Measurements from ENCODE around the gene TMEM184A.
A peak's percentile ranks its signal among the peaks of the same experiment; 100 is the strongest.
"Not testable (repeated sequence)": the region's sequence is repeated elsewhere in the genome, so short reads cannot be mapped to it uniquely, and the experiment has no call there.

The TMEM184A gene

DNA sequence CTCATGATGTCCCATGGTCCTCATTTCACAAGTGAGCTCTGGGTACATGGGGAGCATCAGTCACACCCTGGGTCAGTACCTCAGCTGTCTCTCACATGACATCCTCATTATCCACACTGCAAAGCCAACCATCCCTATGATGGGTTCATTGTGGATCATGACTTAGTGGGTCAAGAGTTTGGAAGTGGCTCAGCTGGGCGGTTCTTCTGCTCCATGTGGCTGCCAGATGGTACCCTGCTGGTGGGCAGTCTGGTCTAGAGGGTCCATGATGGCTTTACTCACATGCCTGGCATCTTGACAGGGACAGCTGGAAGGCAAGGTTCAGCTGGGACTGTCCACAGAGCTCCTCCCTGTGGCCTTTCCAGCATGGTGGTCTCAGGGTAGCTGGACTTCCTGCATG lies 33.0 kb upstream of the TMEM184A start:
- no peak for DNase-seq

- DNase-seq: no peak
Observed at GRCh38 chr7:1587738-1588137, 31.7 kb upstream of the TMEM184A start.

- no peak for DNase-seq
Observed at GRCh38 chr7:1586827-1587705, 31.1 kb upstream of the TMEM184A start.

GRCh38 chr7:1586126-1586826 lies 30.3 kb upstream of the TMEM184A start:
- DNase-seq: no peak

DNA sequence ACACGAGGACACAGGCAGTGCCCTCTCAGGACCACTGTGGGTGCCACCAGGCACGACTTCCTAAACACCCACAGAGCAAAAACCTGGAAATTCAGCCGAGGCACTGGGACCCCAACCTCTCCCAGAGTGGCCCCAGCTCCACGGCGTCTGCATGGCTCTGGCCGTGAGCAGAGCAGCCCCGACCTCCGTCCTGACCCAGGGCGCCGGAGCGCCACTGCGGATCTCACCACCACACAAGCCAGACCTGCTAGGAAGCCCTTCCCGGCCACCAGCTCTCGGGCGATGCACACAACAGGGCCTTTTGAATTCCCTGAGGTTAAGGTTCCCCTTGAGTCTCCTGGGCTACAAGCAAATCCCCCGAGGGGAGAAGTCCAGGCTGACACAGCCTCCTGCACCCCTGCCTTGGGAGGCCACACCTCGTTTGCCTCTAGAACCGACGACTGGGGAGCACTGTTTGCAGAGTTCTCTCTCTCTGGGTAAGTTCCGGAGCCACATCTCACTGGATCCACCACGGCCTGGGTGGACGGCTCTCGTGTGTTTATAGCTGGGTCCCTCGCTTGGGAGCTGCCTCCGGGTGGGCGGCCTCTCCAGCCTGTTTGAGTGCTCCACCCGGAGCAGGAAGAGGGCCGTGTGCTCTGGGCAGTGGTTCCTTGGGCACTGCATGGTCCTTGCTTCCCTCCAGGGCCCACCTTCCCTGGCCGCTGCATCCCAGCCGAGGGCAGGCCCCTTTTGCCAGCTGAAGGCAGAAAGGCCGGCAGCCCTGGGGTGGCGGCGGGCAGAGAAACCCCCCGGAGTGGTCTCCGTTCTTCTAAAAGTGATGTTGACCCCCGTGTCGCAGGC lies 29.4 kb upstream of the TMEM184A start:
- no peak for DNase-seq

- no peak for DNase-seq
Observed at GRCh38 chr7:1584700-1585099, 28.7 kb upstream of the TMEM184A start.

GRCh38 chr7:1583241-1583930 lies 27.4 kb upstream of the TMEM184A start:
- not testable (repeated sequence) for DNase-seq

- DNase-seq: no peak
Observed at GRCh38 chr7:1580422-1581030, 24.5 kb upstream of the TMEM184A start.

DNA sequence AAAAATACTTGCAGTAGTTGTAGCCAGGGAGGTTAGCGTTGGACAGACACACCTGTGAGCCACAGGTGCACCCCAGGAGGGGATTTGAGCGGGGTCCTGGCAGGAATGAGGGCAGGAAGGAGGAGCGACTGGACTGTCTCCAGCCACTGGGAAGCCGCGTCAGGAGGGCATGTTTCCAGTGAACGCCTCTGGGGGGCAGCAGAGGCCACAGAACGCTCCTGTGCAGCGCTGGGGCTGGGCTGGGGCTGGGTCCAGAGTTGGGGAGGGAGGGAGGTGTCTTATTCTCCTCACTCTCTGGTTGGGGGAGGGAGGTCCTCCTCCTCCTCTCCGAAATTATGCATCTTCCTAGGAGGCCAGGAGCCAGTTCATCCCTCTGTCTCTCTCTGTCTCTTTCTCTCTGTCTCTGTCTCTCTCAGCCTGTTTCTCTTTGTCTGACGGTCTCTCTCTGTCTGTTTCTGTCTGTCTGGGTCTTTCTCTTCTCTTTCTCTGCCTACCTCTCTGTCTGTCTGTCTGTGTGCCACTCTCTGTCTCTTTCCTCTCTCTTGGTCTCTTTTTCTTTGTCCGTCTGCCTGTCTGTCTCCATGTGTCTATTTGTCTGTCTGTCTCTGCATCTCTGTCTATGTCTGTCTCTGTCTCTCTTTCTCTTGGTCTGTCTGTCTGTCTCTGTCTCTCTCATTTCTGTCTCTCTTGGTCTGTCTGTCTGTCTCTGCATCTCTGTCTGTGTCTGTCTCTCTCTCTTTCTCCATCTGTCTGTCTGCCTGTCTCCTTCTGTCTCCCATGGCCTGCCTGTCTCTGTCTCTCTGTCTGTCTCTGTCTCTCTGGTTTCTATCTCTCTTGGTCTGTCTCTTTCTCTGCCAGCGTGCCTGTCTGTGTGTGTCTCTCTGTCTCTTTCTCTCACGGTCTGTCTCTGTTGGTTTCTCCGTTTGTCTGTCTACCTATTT lies 23.7 kb upstream of the TMEM184A start:
- DNase-seq: peak; percentile 68

DNA sequence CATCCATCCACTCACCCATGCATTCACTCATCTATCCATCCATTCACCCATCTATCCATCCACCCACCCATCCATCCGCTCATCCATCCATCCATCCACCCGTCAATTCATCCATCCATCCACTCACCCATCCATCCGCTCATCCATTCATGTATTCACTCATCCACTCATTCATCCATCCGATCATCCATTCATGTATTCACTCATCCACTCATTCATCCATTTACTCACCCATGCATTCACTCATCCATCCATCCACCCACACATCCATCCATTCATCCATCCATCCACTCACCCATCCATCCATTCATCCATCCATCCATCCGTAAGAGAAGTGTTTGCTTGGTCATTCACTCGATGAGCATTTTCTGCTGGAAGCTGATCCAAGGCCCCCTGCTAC lies 22.5 kb upstream of the TMEM184A start:
- DNase-seq: no peak

- DNase-seq: no peak
Observed at GRCh38 chr7:1576521-1577253, 20.7 kb upstream of the TMEM184A start.

- DNase-seq: no peak
Observed at GRCh38 chr7:1575809-1576208, 19.8 kb upstream of the TMEM184A start.

GRCh38 chr7:1572111-1572822 lies 16.3 kb upstream of the TMEM184A start:
- DNase-seq: no peak

- DNase-seq: peak; percentile 76
Observed at GRCh38 chr7:1569833-1570632, 14.0 kb upstream of the TMEM184A start, which contains the start of gene PSMG3. PSMG3 (minus strand) TSS chr7:1570032; CDS start chr7:1569339, 693 bp downstream.

GRCh38 chr7:1569440-1569832 lies 13.4 kb upstream of the TMEM184A start:
- no peak for DNase-seq

DNA sequence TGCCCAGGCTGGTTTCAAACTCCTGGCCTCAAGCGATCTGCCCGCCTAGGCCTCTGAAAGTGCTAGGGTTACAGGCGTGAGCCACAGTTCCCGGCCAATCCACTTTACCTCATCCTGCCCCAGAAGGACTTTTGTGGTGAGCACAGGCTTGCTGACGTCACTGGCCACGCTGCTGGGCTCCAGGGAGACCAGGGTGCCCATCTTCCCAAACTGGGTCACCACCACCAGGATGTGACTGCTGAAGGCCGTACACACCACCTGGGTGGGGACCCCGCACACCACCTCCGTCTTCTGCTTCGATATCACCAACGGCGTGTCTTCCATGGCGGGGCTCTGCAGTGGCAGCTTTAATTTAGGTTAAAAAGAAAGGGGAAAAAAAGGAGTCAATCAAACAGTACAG lies 13.0 kb upstream of the TMEM184A start:
- DNase-seq: peak; percentile 18

DNA sequence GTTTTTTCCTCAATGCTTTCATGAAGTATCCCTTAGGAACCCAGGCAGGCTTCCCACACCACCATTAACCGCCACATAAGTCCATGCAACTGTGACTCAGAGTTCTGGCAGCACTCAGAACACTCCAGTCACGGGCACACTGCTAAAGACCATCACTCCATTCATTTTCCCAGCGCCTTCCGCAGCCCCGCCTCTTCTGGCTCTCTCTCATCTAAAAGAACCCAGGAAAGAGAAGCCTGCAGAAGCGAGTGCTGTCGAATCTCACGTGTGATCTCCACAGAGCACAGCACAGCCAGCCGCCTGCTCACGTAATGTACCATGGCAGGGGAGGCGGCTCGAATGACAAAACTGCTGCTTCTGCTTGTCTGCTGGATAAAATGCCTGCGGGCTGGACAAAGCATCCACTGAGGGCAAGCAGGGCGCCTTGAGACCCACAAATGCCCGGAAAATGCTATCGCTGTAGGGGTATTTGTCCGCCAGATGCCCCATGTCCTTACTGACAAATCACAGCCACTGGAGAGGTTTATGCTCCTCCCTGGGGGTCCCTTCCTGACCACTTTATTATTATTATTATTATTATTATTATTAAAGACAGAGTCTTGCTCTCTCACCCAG lies 12.0 kb upstream of the TMEM184A start:
- peak; percentile 3 for DNase-seq

All from 8988T (cell line).